ENCODE measurements around the gene SCAF8.

GRCh38 chr6:154785075-154785474, 51.9 kb downstream of the SCAF8 start:
- no peak for TF ChIP-seq EZH2 (IDR thresholded peaks at IDR 0.05; ENCODE audit: borderline replicate concordance)
- no peak for TF ChIP-seq CTCF (IDR thresholded peaks at IDR 0.05; ENCODE audit: poor library complexity)

Measured in hepatocyte (in vitro differentiated cells).